ENCODE results near the gene ITGAD. TPM values are rescaled to one million over a fixed set of nuclear protein-coding genes. Genes with fewer than 3 reads are reported as not detected.

The ITGAD gene
- total and polyA plus RNA-seq, 2 of the 13 experiments (the other 11 are each of a cell fraction or from before 2014, with no cell fraction given) = not detected

DNA sequence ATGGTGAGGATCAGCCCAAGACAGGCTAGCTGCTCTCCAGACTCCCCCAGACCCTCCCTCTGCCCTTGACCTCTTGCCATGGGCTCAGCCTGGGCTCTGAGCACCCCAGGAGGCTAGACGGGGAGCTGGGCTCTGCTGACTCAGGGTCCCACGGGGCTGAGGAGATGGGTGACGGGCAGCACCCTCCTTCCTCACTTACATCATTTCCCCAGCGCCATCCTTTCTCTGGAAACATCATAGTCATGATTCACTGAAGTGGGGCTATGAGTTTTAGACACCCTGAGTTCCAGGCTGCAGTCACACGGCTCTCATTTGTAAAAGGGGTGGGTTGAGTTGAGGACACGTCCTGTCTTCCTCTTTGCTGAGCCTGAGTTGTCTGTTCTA, 41.2 kb upstream of the ITGAD start:
- ChIA-PET CTCF (ENCODE audit: low intra/inter-chr PET ratio, low total read pairs) (no interaction called here), POLR2A (no interaction called here)
- no peaks in the 10 kb centered on the region for H3K9me3 ChIP-seq (ENCODE audit: low read length)
- no peaks in the 10 kb centered on the region for H3K36me3 ChIP-seq (replicated peaks in 1 of 2; ENCODE audit: control insufficient read depth in 1 of 2, insufficient read depth in 2 of 2, low read length in 2 of 2)
- no peaks in the 10 kb centered on the region for H3K79me2 ChIP-seq (ENCODE audit: insufficient read depth, low read length)
- no peak overlapping the region for H3K4me2 ChIP-seq (ENCODE audit: low read depth, low read length)
- no peak overlapping the region for H3K4me3 ChIP-seq (replicated peaks in 1 of 3; ENCODE audit: insufficient read depth in 1 of 3, low read depth in 2 of 3, low read length in 3 of 3)
- H3K9ac ChIP-seq (ENCODE audit: insufficient read depth, low read depth, low read length) = no peak overlapping the region
- in situ Hi-C loops (cut with HindIII; ENCODE audit: extremely low pct_ligation_motif_present, low pct_unique_long_range_greater_than_20kb) (no loop called here), intact Hi-C loops (cut with micrococcal nuclease; ENCODE audit: unreplicated experiment) (no loop called here)
- H4K20me1 ChIP-seq (ENCODE audit: insufficient read depth, low read length) = no peaks in the 10 kb centered on the region
- H3K27ac ChIP-seq (ENCODE audit: extremely low read length, insufficient read depth, low read length) = no peak overlapping the region
- no peak overlapping the region for H2AFZ ChIP-seq (ENCODE audit: low read length)
- no TSS peak for BruUV-seq (replicated peaks)
- DNase-seq (ENCODE audit: low spot score) = no peak
- 8% methylated on average over 6 of the region's 6 CpGs for WGBS (ENCODE audit: low lambda C conversion rate)
- ATAC-seq = no peak
- FAIRE-seq = no peak
- H3K4me1 ChIP-seq (ENCODE audit: insufficient read depth, low read length) = no peaks in the 10 kb centered on the region
- H3K27me3 ChIP-seq (ENCODE audit: control insufficient read depth in 1 of 2, insufficient read depth in 2 of 2, low read length in 2 of 2) = peaks cover 9 to 39% of the 10 kb centered on the region in 2 experiments; a peak in 4 of 5 replicates
- TF ChIP-seq, protein P1, sequence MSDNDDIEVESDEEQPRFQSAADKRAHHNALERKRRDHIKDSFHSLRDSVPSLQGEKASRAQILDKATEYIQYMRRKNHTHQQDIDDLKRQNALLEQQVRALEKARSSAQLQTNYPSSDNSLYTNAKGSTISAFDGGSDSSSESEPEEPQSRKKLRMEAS (IDR thresholded peaks at IDR 0.05) = no peak
- TF ChIP-seq ZNF510 (CRISPR knock-in tag; IDR thresholded peaks at IDR 0.05; ENCODE audit: low read depth) = no peak
- TF ChIP-seq, protein P2, sequence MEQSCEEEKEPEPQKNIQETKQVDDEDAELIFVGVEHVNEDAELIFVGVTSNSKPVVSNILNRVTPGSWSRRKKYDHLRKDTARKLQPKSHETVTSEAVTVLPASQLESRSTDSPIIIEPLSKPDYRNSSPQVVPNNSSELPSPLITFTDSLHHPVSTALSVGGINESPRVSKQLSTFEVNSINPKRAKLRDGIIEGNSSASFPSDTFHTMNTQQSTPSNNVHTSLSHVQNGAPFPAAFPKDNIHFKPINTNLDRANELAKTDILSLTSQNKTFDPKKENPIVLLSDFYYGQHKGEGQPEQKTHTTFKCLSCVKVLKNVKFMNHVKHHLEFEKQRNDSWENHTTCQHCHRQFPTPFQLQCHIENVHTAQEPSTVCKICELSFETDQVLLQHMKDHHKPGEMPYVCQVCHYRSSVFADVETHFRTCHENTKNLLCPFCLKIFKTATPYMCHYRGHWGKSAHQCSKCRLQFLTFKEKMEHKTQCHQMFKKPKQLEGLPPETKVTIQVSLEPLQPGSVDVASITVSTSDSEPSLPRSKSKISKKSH (CRISPR knock-in tag; IDR thresholded peaks at IDR 0.05; ENCODE audit: borderline replicate concordance) = no peak
- TF ChIP-seq ZNF331 (CRISPR knock-in tag; IDR thresholded peaks at IDR 0.05) = no peak
- TF ChIP-seq, protein P3, sequence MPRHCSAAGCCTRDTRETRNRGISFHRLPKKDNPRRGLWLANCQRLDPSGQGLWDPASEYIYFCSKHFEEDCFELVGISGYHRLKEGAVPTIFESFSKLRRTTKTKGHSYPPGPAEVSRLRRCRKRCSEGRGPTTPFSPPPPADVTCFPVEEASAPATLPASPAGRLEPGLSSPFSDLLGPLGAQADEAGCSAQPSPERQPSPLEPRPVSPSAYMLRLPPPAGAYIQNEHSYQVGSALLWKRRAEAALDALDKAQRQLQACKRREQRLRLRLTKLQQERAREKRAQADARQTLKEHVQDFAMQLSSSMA (CRISPR knock-in tag; IDR thresholded peaks at IDR 0.05) = no peak
- TF ChIP-seq POLR2G (IDR thresholded peaks at IDR 0.05; ENCODE audit: low read depth, low read length) = no peak
- TF ChIP-seq MBNL3 (CRISPR knock-in tag; conservative IDR thresholded peaks at IDR 0.05) = no peak
- no peak for TF ChIP-seq TCF12 (IDR thresholded peaks at IDR 0.05)
- no peak for TF ChIP-seq TCF12 (CRISPR knock-in tag; IDR thresholded peaks at IDR 0.05)
- TF ChIP-seq, protein P4, sequence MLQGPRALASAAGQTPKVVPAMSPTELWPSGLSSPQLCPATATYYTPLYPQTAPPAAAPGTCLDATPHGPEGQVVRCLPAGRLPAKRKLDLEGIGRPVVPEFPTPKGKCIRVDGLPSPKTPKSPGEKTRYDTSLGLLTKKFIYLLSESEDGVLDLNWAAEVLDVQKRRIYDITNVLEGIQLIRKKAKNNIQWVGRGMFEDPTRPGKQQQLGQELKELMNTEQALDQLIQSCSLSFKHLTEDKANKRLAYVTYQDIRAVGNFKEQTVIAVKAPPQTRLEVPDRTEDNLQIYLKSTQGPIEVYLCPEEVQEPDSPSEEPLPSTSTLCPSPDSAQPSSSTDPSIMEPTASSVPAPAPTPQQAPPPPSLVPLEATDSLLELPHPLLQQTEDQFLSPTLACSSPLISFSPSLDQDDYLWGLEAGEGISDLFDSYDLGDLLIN (CRISPR knock-in tag; IDR thresholded peaks at IDR 0.05; ENCODE audit: borderline replicate concordance) = no peak
- TF ChIP-seq, protein P5, sequence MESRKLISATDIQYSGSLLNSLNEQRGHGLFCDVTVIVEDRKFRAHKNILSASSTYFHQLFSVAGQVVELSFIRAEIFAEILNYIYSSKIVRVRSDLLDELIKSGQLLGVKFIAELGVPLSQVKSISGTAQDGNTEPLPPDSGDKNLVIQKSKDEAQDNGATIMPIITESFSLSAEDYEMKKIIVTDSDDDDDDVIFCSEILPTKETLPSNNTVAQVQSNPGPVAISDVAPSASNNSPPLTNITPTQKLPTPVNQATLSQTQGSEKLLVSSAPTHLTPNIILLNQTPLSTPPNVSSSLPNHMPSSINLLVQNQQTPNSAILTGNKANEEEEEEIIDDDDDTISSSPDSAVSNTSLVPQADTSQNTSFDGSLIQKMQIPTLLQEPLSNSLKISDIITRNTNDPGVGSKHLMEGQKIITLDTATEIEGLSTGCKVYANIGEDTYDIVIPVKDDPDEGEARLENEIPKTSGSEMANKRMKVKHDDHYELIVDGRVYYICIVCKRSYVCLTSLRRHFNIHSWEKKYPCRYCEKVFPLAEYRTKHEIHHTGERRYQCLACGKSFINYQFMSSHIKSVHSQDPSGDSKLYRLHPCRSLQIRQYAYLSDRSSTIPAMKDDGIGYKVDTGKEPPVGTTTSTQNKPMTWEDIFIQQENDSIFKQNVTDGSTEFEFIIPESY (CRISPR knock-in tag; IDR thresholded peaks at IDR 0.05) = no peak
- TF ChIP-seq GZF1 (CRISPR knock-in tag; IDR thresholded peaks at IDR 0.05) = no peak
- TF ChIP-seq, protein P6, sequence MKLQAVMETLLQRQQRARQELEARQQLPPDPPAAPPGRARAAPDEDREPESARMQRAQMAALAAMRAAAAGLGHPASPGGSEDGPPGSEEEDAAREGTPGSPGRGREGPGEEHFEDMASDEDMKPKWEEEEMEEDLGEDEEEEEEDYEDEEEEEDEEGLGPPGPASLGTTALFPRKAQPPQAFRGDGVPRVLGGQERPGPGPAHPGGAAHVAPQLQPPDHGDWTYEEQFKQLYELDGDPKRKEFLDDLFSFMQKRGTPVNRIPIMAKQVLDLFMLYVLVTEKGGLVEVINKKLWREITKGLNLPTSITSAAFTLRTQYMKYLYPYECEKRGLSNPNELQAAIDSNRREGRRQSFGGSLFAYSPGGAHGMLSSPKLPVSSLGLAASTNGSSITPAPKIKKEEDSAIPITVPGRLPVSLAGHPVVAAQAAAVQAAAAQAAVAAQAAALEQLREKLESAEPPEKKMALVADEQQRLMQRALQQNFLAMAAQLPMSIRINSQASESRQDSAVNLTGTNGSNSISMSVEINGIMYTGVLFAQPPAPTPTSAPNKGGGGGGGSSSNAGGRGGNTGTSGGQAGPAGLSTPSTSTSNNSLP (IDR thresholded peaks at IDR 0.05; ENCODE audit: low read depth, low read length) = no peak
- TF ChIP-seq MBD4 (IDR thresholded peaks at IDR 0.05; ENCODE audit: borderline replicate concordance, low read length) = no peak
- no peak for TF ChIP-seq MTA3 (CRISPR knock-in tag; IDR thresholded peaks at IDR 0.05)
- no peak for TF ChIP-seq FOXM1 (CRISPR knock-in tag; IDR thresholded peaks at IDR 0.05)
- TF ChIP-seq FOXC1 (CRISPR knock-in tag; IDR thresholded peaks at IDR 0.05; ENCODE audit: borderline replicate concordance) = no peak

All from HepG2 (cell line).